Smooth muscle cell of the umbilical artery (primary cell): ENCODE data around the gene SHISAL2B. TPM values are rescaled to one million over a fixed set of nuclear protein-coding genes. Genes with fewer than 3 reads are reported as not detected.

Experiments used
- total RNA-seq: library from RNA; depleted of rRNA; stranded (reverse); fragments of >200 nt; gene quantifications from 2 replicates; pipeline ENCODE4 v1.2.3, GENCODE V29; 2014

SHISAL2B gene
- total RNA-seq, result not detected in 2 replicates

DNA sequence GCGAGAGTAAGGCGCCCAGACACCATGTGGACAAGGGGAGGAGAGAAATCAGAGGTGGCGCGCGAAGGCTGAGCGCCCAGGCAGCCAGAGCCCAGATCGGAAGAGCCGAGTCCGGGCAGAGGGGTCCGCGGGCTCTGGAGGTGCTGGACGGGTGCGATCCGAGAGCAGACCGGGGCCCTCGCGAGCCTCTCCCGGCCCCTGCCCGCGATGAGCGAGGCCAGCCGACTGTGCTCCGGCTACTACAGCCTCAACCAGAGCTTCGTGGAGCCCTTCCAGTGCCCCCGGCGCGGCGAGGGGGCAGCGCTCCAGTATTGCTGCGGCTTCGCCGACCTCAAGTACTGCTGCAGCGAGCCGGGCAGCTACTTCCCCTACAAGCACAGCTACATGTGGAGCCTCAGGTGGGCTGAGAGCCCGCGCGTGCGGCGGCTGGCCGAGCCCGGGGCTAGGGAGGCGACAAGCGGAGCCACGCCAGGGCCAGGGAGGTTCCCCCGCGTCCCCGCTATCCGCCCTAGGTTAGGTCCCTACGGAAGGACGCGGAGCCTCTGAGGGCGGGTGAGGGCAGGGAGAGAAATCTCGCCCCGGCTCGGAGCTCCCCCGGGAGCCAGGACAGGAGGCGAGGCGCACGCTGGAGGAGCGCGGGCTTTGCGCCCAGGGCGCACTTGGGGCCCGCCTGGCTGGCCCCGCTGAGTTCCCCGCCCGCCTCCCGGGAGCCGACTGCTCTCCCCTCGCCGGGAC lies at the start of gene SHISAL2B:
Gene SHISAL2B (plus strand): TSS at position 87 of the 735 bp plus-strand sequence. CDS start 121 bp downstream, at position 208.

Other genes starting within 250 kb of the SHISAL2B start
- gene RGS7BP, start 184.5 kb upstream of the SHISAL2B start, total RNA-seq, result 0.18 and 0.30 TPM in 2 replicates
- gene SREK1IP1, start 78.2 kb downstream of the SHISAL2B start, total RNA-seq, result 8.6 and 13.3 TPM in 2 replicates
- 11.9 and 17.3 TPM in 2 replicates for gene CWC27, start 78.4 kb downstream of the SHISAL2B start, total RNA-seq